RWPE2 (cell line): ENCODE data around the gene RSPH6A.

ENCODE experiments used
- ATAC-seq: fragments of 200-7000 bp; cut with Tn5 transposase; 3 replicates; pipeline ENCODE4 v1.9.1; 2021; ENCODE audit warnings: low read depth
- DNase-seq: peaks from one replicate; pipeline ENCODE4 v3.0.0-alpha.2; 2020; ENCODE audit warnings: low spot score
- H3K27ac ChIP-seq: fragments of 450-650 bp; 2 replicates; pipeline ENCODE4 v1.5.1; 2017; ENCODE audit warnings: mild to moderate bottlenecking; ENCODE audit not compliant: poor library complexity, severe bottlenecking
- H3K27me3 ChIP-seq: fragments of 250-450 bp; sonication (Bioruptor Pico); 2 replicates; pipeline ENCODE4 v1.5.1; 2021; ENCODE audit warnings: mild to moderate bottlenecking, moderate library complexity; ENCODE audit not compliant: insufficient read depth, poor library complexity, severe bottlenecking
- H3K36me3 ChIP-seq: fragments of 250-450 bp; sonication (Bioruptor Pico); 2 replicates; pipeline ENCODE4 v1.5.1; 2020; ENCODE audit warnings: low read depth, mild to moderate bottlenecking, moderate library complexity
- H3K4me1 ChIP-seq: fragments of 250-450 bp; sonication (Bioruptor Pico); 2 replicates; pipeline ENCODE4 v1.5.1; 2021; ENCODE audit warnings: mild to moderate bottlenecking, moderate library complexity; ENCODE audit not compliant: insufficient read depth, poor library complexity, severe bottlenecking
- H3K4me3 ChIP-seq: fragments of 250-450 bp; sonication (Bioruptor Pico); 2 replicates; pipeline ENCODE4 v1.5.1; 2021; ENCODE audit warnings: mild to moderate bottlenecking, moderate library complexity; ENCODE audit not compliant: severe bottlenecking
- H3K9me3 ChIP-seq: fragments of 250-450 bp; sonication (Bioruptor Pico); 2 replicates; pipeline ENCODE4 v1.5.1; 2021; ENCODE audit warnings: mild to moderate bottlenecking, moderate library complexity; ENCODE audit not compliant: severe bottlenecking
- CTCF ChIP-seq: fragments of 450-650 bp; IDR thresholded peaks from one replicate; pipeline ENCODE4 v1.5.1; 2017; ENCODE audit warnings: mild to moderate bottlenecking, moderate library complexity; ENCODE audit not compliant: poor library complexity, severe bottlenecking

Gene RSPH6A

GRCh38 chr19:45815481-45816216 is 541 bp upstream of the RSPH6A start:
- H3K27me3 ChIP-seq = no peaks in the 10 kb centered on the region
- TF ChIP-seq CTCF = no peak
- H3K4me1 ChIP-seq = peaks cover 6% of the 10 kb centered on the region
- DNase-seq (no peak), ATAC-seq (no peak)
- H3K9me3 ChIP-seq = no peaks in the 10 kb centered on the region
- no peak overlapping the region for H3K4me3 ChIP-seq
- no peak overlapping the region for H3K27ac ChIP-seq
- H3K36me3 ChIP-seq = peaks cover 4% of the 10 kb centered on the region; the same call in 1 of the 2 replicates

GRCh38 chr19:45814166-45814780 is 835 bp downstream of the RSPH6A start:
- DNase-seq = no peak
- Histone ChIP-seq H3K4me3 (no peak overlapping the region), H3K36me3 (no peaks in the 10 kb centered on the region), H3K27me3 (no peaks in the 10 kb centered on the region), H3K27ac (peak overlapping the region; percentile 3), H3K4me1 (peaks cover 19% of the 10 kb centered on the region), H3K9me3 (no peaks in the 10 kb centered on the region)
- TF ChIP-seq CTCF = no peak
- ATAC-seq = peak; percentile 22; the same call in 2 of the 3 replicates

GRCh38 chr19:45812297-45812696 is 2.8 kb downstream of the RSPH6A start:
- Histone ChIP-seq H3K9me3 (no peaks in the 10 kb centered on the region), H3K4me3 (no peak overlapping the region), H3K36me3 (no peaks in the 10 kb centered on the region), H3K4me1 (peaks cover 20% of the 10 kb centered on the region), H3K27ac (no peak overlapping the region), H3K27me3 (no peaks in the 10 kb centered on the region)
- no peak for TF ChIP-seq CTCF
- no peak for ATAC-seq
- no peak for DNase-seq

- Histone ChIP-seq H3K27ac (peak overlapping the region; percentile 70), H3K27me3 (no peaks in the 10 kb centered on the region)
- ATAC-seq = peak; percentile 49
These were observed 5.4 kb downstream of the RSPH6A start for GRCh38 chr19:45809643-45810159.

More at GRCh38 chr19:45809643-45810159, 5.4 kb downstream of the RSPH6A start:
- Histone ChIP-seq H3K9me3 (no peaks in the 10 kb centered on the region), H3K4me1 (peaks cover 20% of the 10 kb centered on the region), H3K4me3 (no peak overlapping the region), H3K36me3 (no peaks in the 10 kb centered on the region)
- no peak for DNase-seq
- no peak for TF ChIP-seq CTCF
